A549 (cell line): Measurements from ENCODE around the gene TIE1.

ENCODE experiments used
- CTCF ChIP-seq: fragments of >200 bp; sonication (Bioruptor Twin); formaldehyde crosslinking; IDR thresholded peaks from 3 replicates; pipeline ENCODE4 v1.5.1; 2016
- PBX3 ChIP-seq: IDR thresholded peaks from 2 replicates; pipeline ENCODE4 v1.6.1; 2012

- TF ChIP-seq CTCF (no peak), PBX3 (no peak)
Observed at GRCh38 chr1:43272161-43272560, 28.6 kb upstream of the TIE1 start.
